Panc1 (cell line): ENCODE data around the gene POLD2. TPM values are rescaled to one million over a fixed set of nuclear protein-coding genes. Genes with fewer than 3 reads are reported as not detected.

Experiments
- ATAC-seq: fragments of 200-7000 bp; cut with Tn5 transposase; 2 replicates; pipeline ENCODE4 v1.9.1; 2020; ENCODE audit warnings: mild to moderate bottlenecking, moderate library complexity
- BruUV-seq: library from RNA; stranded (reverse); fragments of 400-500 nt; replicated peaks from 2 replicates; lab custom pipeline; 2021; lab: Mats Ljungman, UMichigan
- CTCF ChIA-PET: fragments of 300-600 bp; sonication (Branson Sonifier 250); formaldehyde crosslinking; loops from one replicate; lab custom pipeline; 2022; ENCODE audit warnings: antibody characterized with exemption; lab: Charles Lee
- POLR2A ChIA-PET: fragments of 300-600 bp; sonication (Branson Sonifier 250); formaldehyde crosslinking; loops from one replicate; lab custom pipeline; 2022; ENCODE audit warnings: antibody characterized with exemption; lab: Charles Lee
- DNase-seq: peaks from one replicate; pipeline ENCODE4 v3.0.0-alpha.2; 2010; ENCODE audit warnings: low read depth, low spot score
- H3K27ac ChIP-seq: 2 replicates; pipeline ENCODE4 v1.5.1; 2011; ENCODE audit warnings: mild to moderate bottlenecking, low read length, inconsistent platforms
- H3K27me3 ChIP-seq: fragments of 200-500 bp; sonication (Bioruptor generic); 2 replicates; pipeline ENCODE4 v1.6.0; 2014; ENCODE audit warnings: low read length, inconsistent platforms; ENCODE audit not compliant: control insufficient read depth, insufficient read depth
- H3K36me3 ChIP-seq: fragments of 200-500 bp; sonication (Bioruptor generic); 2 replicates; pipeline ENCODE4 v1.5.1; 2014; ENCODE audit warnings: inconsistent platforms, mild to moderate bottlenecking, low read length, moderate library complexity; ENCODE audit not compliant: control insufficient read depth, insufficient read depth
- H3K4me1 ChIP-seq: 2 replicates; pipeline ENCODE4 v1.5.1; 2011; ENCODE audit warnings: inconsistent platforms, mild to moderate bottlenecking, low read length, moderate library complexity; ENCODE audit not compliant: control insufficient read depth, insufficient read depth
- H3K4me3 ChIP-seq, 2 experiments: 2 replicates each; pipeline ENCODE4 v1.5.1; 2011 to 2012; ENCODE audit warnings: low read depth in 2 of 2, low read length in 2 of 2, mild to moderate bottlenecking in 2 of 2, inconsistent platforms in 1 of 2, moderate library complexity in 1 of 2
- H3K9me3 ChIP-seq: fragments of 200-500 bp; sonication (Bioruptor generic); 2 replicates; pipeline ENCODE4 v1.5.1; 2014; ENCODE audit warnings: low read depth, mild to moderate bottlenecking, inconsistent platforms, low read length, moderate library complexity; ENCODE audit not compliant: control insufficient read depth, insufficient read depth
- CTCF ChIP-seq: fragments of 450-650 bp; IDR thresholded peaks from 2 replicates; pipeline ENCODE4 v1.5.1; 2017; ENCODE audit warnings: mild to moderate bottlenecking
- POLR2AphosphoS5 ChIP-seq: IDR thresholded peaks from 2 replicates; pipeline ENCODE4 v1.6.1; 2012; ENCODE audit warnings: mild to moderate bottlenecking, low read depth, low read length, moderate library complexity
- SIN3A ChIP-seq: IDR thresholded peaks from 2 replicates; pipeline ENCODE4 v1.6.1; 2012; ENCODE audit warnings: low read depth, mild to moderate bottlenecking, low read length, moderate library complexity, borderline replicate concordance; ENCODE audit not compliant: insufficient read depth
- TCF7L2 ChIP-seq: IDR thresholded peaks from 2 replicates; pipeline ENCODE4 v1.6.1; 2011; ENCODE audit warnings: mild to moderate bottlenecking, low read depth, low read length, inconsistent platforms
- in situ Hi-C: cut with HindIII; loops from 2 replicates; pipeline ENCODE4 v1.10.0; 2016; ENCODE audit warnings: low sequenced_read_pairs, low pct_unique_long_range_greater_than_20kb
- intact Hi-C: fragments of 100-400 bp; cut with micrococcal nuclease; formaldehyde crosslinking; loops from one replicate; pipeline ENCODE4 v1.10.0; 2022; ENCODE audit not compliant: unreplicated experiment
- total RNA-seq: library from RNA; stranded (reverse); gene quantifications from one replicate; pipeline ENCODE4 v1.2.1, GENCODE V29; 2021; ENCODE audit not compliant: unreplicated experiment
- TF ChIP-seq, protein P1 (sequence below), 2 experiments: IDR thresholded peaks; 2 replicates each; pipeline ENCODE4 v1.6.1; 2011 to 2012; ENCODE audit warnings: low read depth in 2 of 2, control low read depth in 1 of 2, low read length in 1 of 2, mild to moderate bottlenecking in 1 of 2, moderate library complexity in 1 of 2; ENCODE audit not compliant: insufficient read depth in 1 of 2

Gene POLD2
- total RNA-seq, 1 experiment from 2014 or later: 195 TPM

DNA sequence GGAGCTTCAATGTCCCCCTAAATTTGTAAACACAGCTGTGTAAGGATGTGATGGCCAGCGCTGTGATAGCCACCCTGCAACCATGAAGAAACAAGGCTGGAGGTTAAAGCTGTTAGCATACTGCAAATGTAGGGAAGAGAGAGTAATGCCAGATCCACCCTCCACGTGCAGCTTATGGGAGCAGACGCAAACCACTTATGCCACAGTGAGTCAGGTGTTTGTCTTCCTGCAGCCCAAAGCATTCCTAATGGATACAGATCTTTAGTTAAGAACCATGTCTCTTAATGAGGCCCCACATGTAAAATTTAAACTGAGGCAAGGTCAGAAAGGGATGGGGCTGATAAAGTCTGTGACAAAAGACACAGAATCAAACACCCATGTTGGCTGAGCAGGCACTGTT lies 31.4 kb upstream of the POLD2 start:
- no peaks in the 10 kb centered on the region for H3K36me3 ChIP-seq
- no peaks in the 10 kb centered on the region for H3K27me3 ChIP-seq
- no peak overlapping the region for H3K27ac ChIP-seq
- BruUV-seq: no TSS peak
- DNase-seq (no peak), ATAC-seq (no peak)
- in situ Hi-C loops: no loop called here
- CTCF ChIA-PET: interaction anchor here (0.6 kb wide), 1 partner anchor 31 kb away, joined by 3 read pairs; the partner anchor contains the start of gene POLD2
- intact Hi-C loops: no loop called here
- POLR2A ChIA-PET: no interaction called here
- TF ChIP-seq CTCF (no peak), SIN3A (no peak), POLR2AphosphoS5 (no peak), TCF7L2 (no peak)
- TF ChIP-seq, protein P1, sequence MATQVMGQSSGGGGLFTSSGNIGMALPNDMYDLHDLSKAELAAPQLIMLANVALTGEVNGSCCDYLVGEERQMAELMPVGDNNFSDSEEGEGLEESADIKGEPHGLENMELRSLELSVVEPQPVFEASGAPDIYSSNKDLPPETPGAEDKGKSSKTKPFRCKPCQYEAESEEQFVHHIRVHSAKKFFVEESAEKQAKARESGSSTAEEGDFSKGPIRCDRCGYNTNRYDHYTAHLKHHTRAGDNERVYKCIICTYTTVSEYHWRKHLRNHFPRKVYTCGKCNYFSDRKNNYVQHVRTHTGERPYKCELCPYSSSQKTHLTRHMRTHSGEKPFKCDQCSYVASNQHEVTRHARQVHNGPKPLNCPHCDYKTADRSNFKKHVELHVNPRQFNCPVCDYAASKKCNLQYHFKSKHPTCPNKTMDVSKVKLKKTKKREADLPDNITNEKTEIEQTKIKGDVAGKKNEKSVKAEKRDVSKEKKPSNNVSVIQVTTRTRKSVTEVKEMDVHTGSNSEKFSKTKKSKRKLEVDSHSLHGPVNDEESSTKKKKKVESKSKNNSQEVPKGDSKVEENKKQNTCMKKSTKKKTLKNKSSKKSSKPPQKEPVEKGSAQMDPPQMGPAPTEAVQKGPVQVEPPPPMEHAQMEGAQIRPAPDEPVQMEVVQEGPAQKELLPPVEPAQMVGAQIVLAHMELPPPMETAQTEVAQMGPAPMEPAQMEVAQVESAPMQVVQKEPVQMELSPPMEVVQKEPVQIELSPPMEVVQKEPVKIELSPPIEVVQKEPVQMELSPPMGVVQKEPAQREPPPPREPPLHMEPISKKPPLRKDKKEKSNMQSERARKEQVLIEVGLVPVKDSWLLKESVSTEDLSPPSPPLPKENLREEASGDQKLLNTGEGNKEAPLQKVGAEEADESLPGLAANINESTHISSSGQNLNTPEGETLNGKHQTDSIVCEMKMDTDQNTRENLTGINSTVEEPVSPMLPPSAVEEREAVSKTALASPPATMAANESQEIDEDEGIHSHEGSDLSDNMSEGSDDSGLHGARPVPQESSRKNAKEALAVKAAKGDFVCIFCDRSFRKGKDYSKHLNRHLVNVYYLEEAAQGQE (IDR thresholded peaks at IDR 0.05; ENCODE audit: insufficient read depth in 1 of 2, low read depth in 2 of 2, low read length in 1 of 2): no peak
- H3K4me3 ChIP-seq: no peak overlapping the region
- H3K4me1 ChIP-seq: 0 out of 2 replicates have a peak, but pooled peaks cover 4% of the 10 kb centered on the region
- H3K9me3 ChIP-seq: no peaks in the 10 kb centered on the region

- BruUV-seq: no TSS peak
- H3K4me1 ChIP-seq: 0 out of 2 replicates have a peak, but pooled peaks cover 4% of the 10 kb centered on the region
- H3K9me3 ChIP-seq: no peaks in the 10 kb centered on the region
- H3K27ac ChIP-seq: no peak overlapping the region
- no peak for DNase-seq
- ChIA-PET CTCF (interaction anchor here (0.6 kb wide), 1 partner anchor 30 kb away, joined by 3 read pairs; the partner anchor contains the start of gene POLD2), POLR2A (no interaction called here)
- H3K36me3 ChIP-seq: no peaks in the 10 kb centered on the region
- TF ChIP-seq, protein P1 (IDR thresholded peaks at IDR 0.05; ENCODE audit: insufficient read depth in 1 of 2, low read depth in 2 of 2, low read length in 1 of 2): no peak
- no peak for TF ChIP-seq CTCF
- no peak for TF ChIP-seq TCF7L2
- no peak for TF ChIP-seq POLR2AphosphoS5
- no peak for TF ChIP-seq SIN3A
- ATAC-seq: no peak
- no peak overlapping the region for H3K4me3 ChIP-seq
- in situ Hi-C loops: no loop called here
- intact Hi-C loops: no loop called here
- no peaks in the 10 kb centered on the region for H3K27me3 ChIP-seq
These were observed 30.6 kb upstream of the POLD2 start for GRCh38 chr7:44153948-44154335.
